WTC11 (cell line): ENCODE data around the gene ZER1. TPM values are rescaled to one million over a fixed set of nuclear protein-coding genes. Genes with fewer than 3 reads are reported as not detected.

Experiments used
- ATAC-seq: fragments of 200-7000 bp; cut with Tn5 transposase; 2 replicates; pipeline ENCODE4 v1.10.0; 2021; ENCODE audit warnings: mild to moderate bottlenecking, moderate library complexity
- CTCF ChIA-PET: fragments of 300-600 bp; sonication (Branson Sonifier 250); formaldehyde crosslinking; loops from one replicate; lab custom pipeline; 2021; ENCODE audit warnings: antibody characterized with exemption; lab: Charles Lee
- POLR2A ChIA-PET: fragments of 350-600 bp; sonication (Branson Sonifier 250); formaldehyde crosslinking; loops from one replicate; lab custom pipeline; 2021; ENCODE audit warnings: antibody characterized with exemption; lab: Charles Lee
- DNase-seq: peaks from one replicate; pipeline ENCODE4 v3.0.0; 2021; ENCODE audit warnings: low spot score
- H3K27ac Mint-ChIP-seq: 2 replicates; pipeline ENCODE4 v1.8.0; 2021; ENCODE audit warnings: mixed read lengths
- H3K27me3 Mint-ChIP-seq: 2 replicates; pipeline ENCODE4 v1.8.0; 2021; ENCODE audit warnings: low read depth, mild to moderate bottlenecking, moderate library complexity, mixed read lengths
- H3K36me3 Mint-ChIP-seq: 2 replicates; pipeline ENCODE4 v1.8.0; 2021; ENCODE audit warnings: mixed read lengths
- H3K4me1 Mint-ChIP-seq: 2 replicates; pipeline ENCODE4 v1.8.0; 2022; ENCODE audit warnings: mixed read lengths
- H3K4me3 Mint-ChIP-seq: 2 replicates; pipeline ENCODE4 v1.8.0; 2021; ENCODE audit warnings: mild to moderate bottlenecking, moderate library complexity, mixed read lengths
- H3K9me3 Mint-ChIP-seq: 2 replicates; pipeline ENCODE4 v1.8.0; 2021; ENCODE audit warnings: mixed read lengths
- ARID4B ChIP-seq: sonication (generic); formaldehyde crosslinking; IDR thresholded peaks from 2 replicates; pipeline ENCODE4 v1.8.0; 2023; ENCODE audit warnings: missing genetic modification reagents, mild to moderate bottlenecking, borderline replicate concordance
- ESRRA ChIP-seq: sonication (generic); formaldehyde crosslinking; IDR thresholded peaks from 2 replicates; pipeline ENCODE4 v1.8.1; 2022; ENCODE audit warnings: mild to moderate bottlenecking, missing genetic modification reagents, borderline replicate concordance
- FOXJ3 ChIP-seq: sonication (generic); formaldehyde crosslinking; IDR thresholded peaks from 2 replicates; pipeline ENCODE4 v1.9.0; 2021; ENCODE audit warnings: missing genetic modification reagents, mild to moderate bottlenecking, borderline replicate concordance
- GRHL2 ChIP-seq: fragments of 250-450 bp; sonication (Bioruptor Pico); IDR thresholded peaks from 2 replicates; pipeline ENCODE4 v1.8.0; 2022; ENCODE audit warnings: mild to moderate bottlenecking, moderate library complexity; ENCODE audit not compliant: insufficient replicate concordance, severe bottlenecking
- NFYB ChIP-seq: sonication (generic); formaldehyde crosslinking; conservative IDR thresholded peaks from 2 replicates; pipeline ENCODE4 v1.8.0; 2022; ENCODE audit warnings: low read depth, missing genetic modification reagents
- NR3C1 ChIP-seq: sonication (generic); formaldehyde crosslinking; conservative IDR thresholded peaks from 2 replicates; pipeline ENCODE4 v1.8.1; 2023; ENCODE audit warnings: low read depth, mild to moderate bottlenecking, missing genetic modification reagents
- PREB ChIP-seq: sonication (generic); formaldehyde crosslinking; IDR thresholded peaks from 2 replicates; pipeline ENCODE4 v1.8.1; 2022; ENCODE audit warnings: mild to moderate bottlenecking, missing genetic modification reagents, moderate library complexity, borderline replicate concordance
- RORB ChIP-seq: fragments of 250-450 bp; sonication (Bioruptor Pico); IDR thresholded peaks from 2 replicates; pipeline ENCODE4 v1.9.0; 2021; ENCODE audit warnings: mild to moderate bottlenecking
- total RNA-seq: library from RNA; stranded (reverse); gene quantifications from 3 replicates; pipeline ENCODE4 v1.2.3, GENCODE V29; 2021
- TF ChIP-seq, protein P1 (sequence below): sonication (generic); formaldehyde crosslinking; IDR thresholded peaks from 2 replicates; pipeline ENCODE4 v1.8.1; 2023; ENCODE audit warnings: mild to moderate bottlenecking, missing genetic modification reagents, moderate library complexity
- TF ChIP-seq, protein P2 (sequence below): fragments of 250-450 bp; sonication (Bioruptor Pico); IDR thresholded peaks from 2 replicates; pipeline ENCODE4 v1.9.0; 2021; ENCODE audit warnings: mild to moderate bottlenecking
- TF ChIP-seq, protein P3 (sequence below): fragments of 250-450 bp; sonication (Bioruptor Pico); IDR thresholded peaks from 2 replicates; pipeline ENCODE4 v2.1.2; 2022; ENCODE audit warnings: mild to moderate bottlenecking, moderate library complexity
- TF ChIP-seq, protein P4 (sequence below): sonication (generic); formaldehyde crosslinking; IDR thresholded peaks from 2 replicates; pipeline ENCODE4 v1.8.1; 2022; ENCODE audit warnings: mild to moderate bottlenecking, moderate library complexity, missing genetic modification reagents

Gene ZER1
- total RNA-seq, 1 experiment from 2014 or later: 23.8 TPM

DNA sequence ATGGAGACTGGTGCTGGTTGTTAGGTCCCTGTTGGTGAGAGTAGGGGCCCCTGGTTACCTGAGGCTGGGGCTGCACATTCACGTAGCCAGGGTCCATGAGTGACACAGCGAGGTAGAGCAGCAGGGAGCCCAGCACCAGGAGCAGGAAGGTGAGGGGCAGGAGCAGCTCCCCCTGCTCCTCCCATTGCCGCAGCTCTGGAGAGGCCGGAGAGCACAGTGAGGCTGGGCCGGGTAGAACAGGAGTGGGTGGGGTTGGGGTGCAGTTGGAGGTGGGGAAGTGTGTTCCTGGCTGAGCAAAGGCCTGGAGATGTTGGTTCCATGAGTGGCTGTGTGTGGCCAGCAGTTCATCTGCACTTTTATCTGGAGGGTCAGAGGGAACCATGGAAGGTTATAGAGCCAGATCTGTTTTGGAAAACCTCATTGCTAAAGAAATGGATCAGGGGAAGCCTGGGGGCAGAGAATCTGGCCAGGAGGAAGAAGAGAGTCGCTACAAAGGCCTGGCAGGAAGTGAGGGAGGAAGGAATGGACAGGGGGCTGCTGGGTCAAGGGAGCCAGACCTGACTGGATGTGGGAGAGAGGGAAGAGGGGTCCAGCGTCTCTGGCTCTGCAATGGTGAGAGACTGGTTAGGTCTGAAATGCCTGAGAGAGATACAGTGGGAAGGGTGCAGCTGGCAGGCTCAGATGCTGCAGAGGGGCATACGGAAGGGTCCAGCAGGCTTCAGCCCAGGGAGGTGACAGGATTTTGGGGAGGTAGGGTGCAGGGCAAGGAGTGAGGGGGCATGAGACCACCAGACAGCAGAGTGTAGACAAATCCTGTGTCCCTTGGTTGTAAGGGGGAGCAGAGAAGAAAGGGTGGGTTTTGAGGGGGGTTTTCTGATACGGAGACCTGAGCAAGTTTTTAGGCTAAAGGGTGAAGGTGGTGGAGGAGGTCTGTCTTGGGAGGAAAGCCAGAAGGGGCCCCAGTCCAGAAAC, 49.1 kb downstream of the ZER1 start (continued):
- TF ChIP-seq ARID4B (no peak), NR3C1 (no peak), NFYB (CRISPR knock-in tag) (no peak), FOXJ3 (CRISPR knock-in tag) (no peak), ESRRA (no peak), RORB (CRISPR knock-in tag) (no peak)
- TF ChIP-seq, protein P1, sequence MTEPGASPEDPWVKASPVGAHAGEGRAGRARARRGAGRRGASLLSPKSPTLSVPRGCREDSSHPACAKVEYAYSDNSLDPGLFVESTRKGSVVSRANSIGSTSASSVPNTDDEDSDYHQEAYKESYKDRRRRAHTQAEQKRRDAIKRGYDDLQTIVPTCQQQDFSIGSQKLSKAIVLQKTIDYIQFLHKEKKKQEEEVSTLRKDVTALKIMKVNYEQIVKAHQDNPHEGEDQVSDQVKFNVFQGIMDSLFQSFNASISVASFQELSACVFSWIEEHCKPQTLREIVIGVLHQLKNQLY (CRISPR knock-in tag): no peak
- TF ChIP-seq, protein P2, sequence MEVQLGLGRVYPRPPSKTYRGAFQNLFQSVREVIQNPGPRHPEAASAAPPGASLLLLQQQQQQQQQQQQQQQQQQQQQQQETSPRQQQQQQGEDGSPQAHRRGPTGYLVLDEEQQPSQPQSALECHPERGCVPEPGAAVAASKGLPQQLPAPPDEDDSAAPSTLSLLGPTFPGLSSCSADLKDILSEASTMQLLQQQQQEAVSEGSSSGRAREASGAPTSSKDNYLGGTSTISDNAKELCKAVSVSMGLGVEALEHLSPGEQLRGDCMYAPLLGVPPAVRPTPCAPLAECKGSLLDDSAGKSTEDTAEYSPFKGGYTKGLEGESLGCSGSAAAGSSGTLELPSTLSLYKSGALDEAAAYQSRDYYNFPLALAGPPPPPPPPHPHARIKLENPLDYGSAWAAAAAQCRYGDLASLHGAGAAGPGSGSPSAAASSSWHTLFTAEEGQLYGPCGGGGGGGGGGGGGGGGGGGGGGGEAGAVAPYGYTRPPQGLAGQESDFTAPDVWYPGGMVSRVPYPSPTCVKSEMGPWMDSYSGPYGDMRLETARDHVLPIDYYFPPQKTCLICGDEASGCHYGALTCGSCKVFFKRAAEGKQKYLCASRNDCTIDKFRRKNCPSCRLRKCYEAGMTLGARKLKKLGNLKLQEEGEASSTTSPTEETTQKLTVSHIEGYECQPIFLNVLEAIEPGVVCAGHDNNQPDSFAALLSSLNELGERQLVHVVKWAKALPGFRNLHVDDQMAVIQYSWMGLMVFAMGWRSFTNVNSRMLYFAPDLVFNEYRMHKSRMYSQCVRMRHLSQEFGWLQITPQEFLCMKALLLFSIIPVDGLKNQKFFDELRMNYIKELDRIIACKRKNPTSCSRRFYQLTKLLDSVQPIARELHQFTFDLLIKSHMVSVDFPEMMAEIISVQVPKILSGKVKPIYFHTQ: no peak
- TF ChIP-seq, protein P3, sequence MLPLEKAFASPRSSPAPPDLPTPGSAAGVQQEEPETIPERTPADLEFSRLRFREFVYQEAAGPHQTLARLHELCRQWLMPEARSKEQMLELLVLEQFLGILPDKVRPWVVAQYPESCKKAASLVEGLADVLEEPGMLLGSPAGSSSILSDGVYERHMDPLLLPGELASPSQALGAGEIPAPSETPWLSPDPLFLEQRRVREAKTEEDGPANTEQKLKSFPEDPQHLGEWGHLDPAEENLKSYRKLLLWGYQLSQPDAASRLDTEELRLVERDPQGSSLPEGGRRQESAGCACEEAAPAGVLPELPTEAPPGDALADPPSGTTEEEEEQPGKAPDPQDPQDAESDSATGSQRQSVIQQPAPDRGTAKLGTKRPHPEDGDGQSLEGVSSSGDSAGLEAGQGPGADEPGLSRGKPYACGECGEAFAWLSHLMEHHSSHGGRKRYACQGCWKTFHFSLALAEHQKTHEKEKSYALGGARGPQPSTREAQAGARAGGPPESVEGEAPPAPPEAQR: no peak
- TF ChIP-seq, protein P4, sequence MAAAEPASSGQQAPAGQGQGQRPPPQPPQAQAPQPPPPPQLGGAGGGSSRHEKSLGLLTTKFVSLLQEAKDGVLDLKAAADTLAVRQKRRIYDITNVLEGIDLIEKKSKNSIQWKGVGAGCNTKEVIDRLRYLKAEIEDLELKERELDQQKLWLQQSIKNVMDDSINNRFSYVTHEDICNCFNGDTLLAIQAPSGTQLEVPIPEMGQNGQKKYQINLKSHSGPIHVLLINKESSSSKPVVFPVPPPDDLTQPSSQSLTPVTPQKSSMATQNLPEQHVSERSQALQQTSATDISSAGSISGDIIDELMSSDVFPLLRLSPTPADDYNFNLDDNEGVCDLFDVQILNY (CRISPR knock-in tag): no peak
- TF ChIP-seq, all 79 proteins: peak for 0

DNA sequence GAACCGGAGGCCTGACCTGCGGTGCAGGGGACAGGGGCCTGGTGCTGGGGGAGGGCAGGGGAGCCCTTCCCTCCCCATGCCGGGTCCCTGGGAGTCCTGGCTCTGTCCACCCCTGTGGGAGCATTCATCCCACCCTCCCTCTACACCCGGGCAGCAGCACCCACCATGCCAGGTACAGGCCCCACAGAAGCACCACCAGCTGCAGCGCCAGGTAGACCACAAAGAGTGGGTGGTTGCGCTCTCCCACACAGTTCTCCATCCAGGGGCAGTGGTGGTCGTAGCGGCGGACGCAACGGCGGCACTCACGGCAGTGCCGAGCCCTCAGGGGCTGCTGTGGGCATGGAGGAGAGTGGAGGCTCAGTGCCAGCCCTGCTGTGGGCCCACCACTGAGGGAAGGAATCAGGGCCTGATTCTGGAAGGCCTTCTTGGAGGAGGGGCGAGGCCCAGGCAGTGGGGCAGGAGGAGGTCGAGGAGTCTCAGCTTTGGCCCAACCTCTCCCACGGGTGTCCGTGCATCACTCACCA, 50.2 kb downstream of the ZER1 start:
- Mint-ChIP-seq H3K27me3 (no peaks in the 10 kb centered on the region), H3K27ac (no peak overlapping the region), H3K4me3 (no peak overlapping the region), H3K9me3 (no peaks in the 10 kb centered on the region), H3K4me1 (peaks cover 15% of the 10 kb centered on the region), H3K36me3 (peaks cover 2% of the 10 kb centered on the region; the same call in 1 of the 2 replicates)
- ATAC-seq: no peak
- CTCF ChIA-PET: no interaction called here
- no peak for DNase-seq
- POLR2A ChIA-PET: no interaction called here
- TF ChIP-seq PREB (CRISPR knock-in tag): no peak
- TF ChIP-seq GRHL2 (CRISPR knock-in tag): no peak
